ENCODE results near the gene CDK5RAP1.

Gene CDK5RAP1

DNA sequence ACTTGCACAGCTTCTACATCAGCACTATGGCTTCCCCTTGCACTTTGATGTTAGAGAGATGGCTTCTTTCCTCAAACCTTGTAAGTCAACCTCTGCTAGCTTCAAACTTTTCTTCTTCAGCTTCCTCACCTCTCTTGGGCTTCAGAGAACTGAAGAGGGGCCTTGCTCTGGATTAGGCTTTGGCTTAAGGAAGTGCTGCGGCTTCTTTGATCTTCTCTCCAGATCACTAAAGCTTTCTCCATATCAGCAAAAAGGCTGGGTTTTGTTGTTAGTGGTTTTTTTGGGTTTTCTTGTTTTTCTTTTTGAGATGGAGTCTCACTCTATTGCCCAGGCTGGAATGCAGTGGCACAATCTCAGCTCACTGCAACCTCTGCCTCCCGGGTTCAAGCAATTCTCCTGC, 24.0 kb downstream of the CDK5RAP1 start:
- H3K23ac ChIP-seq (ENCODE audit: low read length in 2 of 2): no peak overlapping the region
- no peak overlapping the region for H3K9ac ChIP-seq (ENCODE audit: low read length)
- H2AFZ ChIP-seq (ENCODE audit: low read depth, low read length): no peak overlapping the region
- DNase-seq: no peak
- peaks cover 26 to 71% of the 10 kb centered on the region in 2 experiments for H3K36me3 ChIP-seq (ENCODE audit: control insufficient read depth in 1 of 2, insufficient read depth in 2 of 2, low read depth in 1 of 2, low read length in 2 of 2)
- H3K4me3 ChIP-seq (ENCODE audit: insufficient read depth in 1 of 2, low read depth in 1 of 2, low read length in 2 of 2): no peak overlapping the region
- H3K4me2 ChIP-seq (ENCODE audit: low read length, poor library complexity, severe bottlenecking): no peak overlapping the region
- H2AK5ac ChIP-seq (ENCODE audit: low read length, severe bottlenecking): no peak overlapping the region
- H3K9me3 ChIP-seq (ENCODE audit: control insufficient read depth, low read length): no peaks in the 10 kb centered on the region
- H3K4ac ChIP-seq (ENCODE audit: low read depth in 1 of 2, low read length in 2 of 2): no peak overlapping the region
- H3K27me3 ChIP-seq (ENCODE audit: control insufficient read depth in 1 of 2, insufficient read depth in 1 of 2, low read length in 2 of 2): no peaks in the 10 kb centered on the region
- no peak overlapping the region for H3K18ac ChIP-seq (ENCODE audit: low read depth in 1 of 2, low read length in 2 of 2)
- 100% methylated on average over 1 of the region's 2 CpGs for WGBS
- no peak overlapping the region for H2BK5ac ChIP-seq (ENCODE audit: low read depth, low read length, poor library complexity, severe bottlenecking)
- H3K4me1 ChIP-seq (ENCODE audit: control insufficient read depth, insufficient read depth, low read depth, low read length): peaks cover 5% of the 10 kb centered on the region
- H2BK12ac ChIP-seq (ENCODE audit: low read length in 2 of 2): no peak overlapping the region
- H2BK120ac ChIP-seq (ENCODE audit: low read depth, low read length): no peak overlapping the region
- no peak overlapping the region for H3K14ac ChIP-seq (ENCODE audit: low read length in 2 of 2)
- no peak overlapping the region for H4K91ac ChIP-seq (ENCODE audit: low read length)
- H3K79me1 ChIP-seq (replicated peaks; ENCODE audit: low read length, poor library complexity, severe bottlenecking): no peaks in the 10 kb centered on the region
- H3K27ac ChIP-seq (ENCODE audit: low read length, poor library complexity, severe bottlenecking): no peak overlapping the region
- H2BK15ac ChIP-seq (ENCODE audit: low read depth, poor library complexity, severe bottlenecking): no peak overlapping the region
- no peak overlapping the region for H4K8ac ChIP-seq (ENCODE audit: low read length)

DNA sequence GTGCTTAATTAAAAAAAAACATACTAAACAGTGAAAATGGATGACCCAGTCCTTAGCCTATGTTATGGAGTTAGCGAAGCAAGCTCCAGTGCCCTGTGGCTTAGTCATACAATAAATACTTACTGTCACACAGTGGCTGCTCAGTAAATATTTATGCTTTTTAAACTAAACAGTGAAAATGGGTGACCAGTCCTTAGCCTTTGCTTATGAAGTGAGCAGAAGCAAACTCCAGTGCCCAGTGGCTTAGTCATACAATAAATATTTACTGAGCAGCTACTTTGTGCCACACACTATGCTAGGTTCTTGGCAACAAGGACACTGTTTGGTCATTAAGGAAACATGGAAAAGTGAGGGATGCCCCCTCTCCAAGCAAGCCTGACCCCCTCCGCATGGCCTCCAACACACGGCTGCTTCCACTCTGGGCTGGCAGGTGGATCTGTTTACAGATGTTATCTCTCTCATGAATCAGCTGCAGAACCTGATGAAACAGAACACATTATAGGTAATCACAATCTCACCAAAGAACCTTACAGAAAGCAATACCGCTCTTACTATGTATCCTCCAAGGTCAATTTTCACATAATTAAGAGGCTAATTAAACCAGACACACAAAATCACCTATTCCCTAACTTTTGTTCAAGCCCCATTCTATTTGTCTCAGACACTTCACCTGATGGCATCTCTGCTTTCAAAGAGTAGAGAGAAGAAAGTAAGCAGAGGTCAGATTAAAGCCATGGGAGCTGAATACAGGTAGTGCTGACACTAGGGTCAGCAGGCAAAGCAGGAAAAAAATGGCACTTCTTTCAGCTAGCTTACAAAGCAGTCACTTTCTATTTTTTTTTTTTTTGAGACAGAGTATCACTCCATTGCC, 27.3 kb downstream of the CDK5RAP1 start:
- Histone ChIP-seq H2BK5ac (ENCODE audit: low read depth, low read length, poor library complexity, severe bottlenecking) (no peak overlapping the region), H3K4me3 (ENCODE audit: insufficient read depth in 1 of 2, low read depth in 1 of 2, low read length in 2 of 2) (no peak overlapping the region), H3K18ac (ENCODE audit: low read depth in 1 of 2, low read length in 2 of 2) (no peak overlapping the region), H3K23ac (ENCODE audit: low read length in 2 of 2) (no peak overlapping the region), H3K9me3 (ENCODE audit: control insufficient read depth, low read length) (no peaks in the 10 kb centered on the region), H4K8ac (ENCODE audit: low read length) (no peak overlapping the region), H2BK15ac (ENCODE audit: low read depth, poor library complexity, severe bottlenecking) (no peak overlapping the region), H3K4ac (ENCODE audit: low read depth in 1 of 2, low read length in 2 of 2) (no peak overlapping the region), H3K27me3 (ENCODE audit: control insufficient read depth in 1 of 2, insufficient read depth in 1 of 2, low read length in 2 of 2) (no peaks in the 10 kb centered on the region), H4K91ac (ENCODE audit: low read length) (no peak overlapping the region), H3K27ac (ENCODE audit: low read length, poor library complexity, severe bottlenecking) (no peak overlapping the region), H3K79me1 (replicated peaks; ENCODE audit: low read length, poor library complexity, severe bottlenecking) (no peaks in the 10 kb centered on the region), H2AFZ (ENCODE audit: low read depth, low read length) (no peak overlapping the region), H3K4me1 (ENCODE audit: control insufficient read depth, insufficient read depth, low read depth, low read length) (peaks cover 13% of the 10 kb centered on the region), H3K14ac (ENCODE audit: low read length in 2 of 2) (no peak overlapping the region), H3K36me3 (ENCODE audit: control insufficient read depth in 1 of 2, insufficient read depth in 2 of 2, low read depth in 1 of 2, low read length in 2 of 2) (peaks cover 15 to 71% of the 10 kb centered on the region in 2 experiments), H2AK5ac (ENCODE audit: low read length, severe bottlenecking) (no peak overlapping the region), H2BK12ac (ENCODE audit: low read length in 2 of 2) (peak overlapping the region in 1 of 2 experiments; percentile 69), H3K9ac (ENCODE audit: low read length) (no peak overlapping the region), H2BK120ac (ENCODE audit: low read depth, low read length) (no peak overlapping the region), H3K4me2 (ENCODE audit: low read length, poor library complexity, severe bottlenecking) (no peak overlapping the region)
- peak; percentile 97 for DNase-seq
- WGBS: 22% methylated on average over 4 of the region's 4 CpGs

DNA sequence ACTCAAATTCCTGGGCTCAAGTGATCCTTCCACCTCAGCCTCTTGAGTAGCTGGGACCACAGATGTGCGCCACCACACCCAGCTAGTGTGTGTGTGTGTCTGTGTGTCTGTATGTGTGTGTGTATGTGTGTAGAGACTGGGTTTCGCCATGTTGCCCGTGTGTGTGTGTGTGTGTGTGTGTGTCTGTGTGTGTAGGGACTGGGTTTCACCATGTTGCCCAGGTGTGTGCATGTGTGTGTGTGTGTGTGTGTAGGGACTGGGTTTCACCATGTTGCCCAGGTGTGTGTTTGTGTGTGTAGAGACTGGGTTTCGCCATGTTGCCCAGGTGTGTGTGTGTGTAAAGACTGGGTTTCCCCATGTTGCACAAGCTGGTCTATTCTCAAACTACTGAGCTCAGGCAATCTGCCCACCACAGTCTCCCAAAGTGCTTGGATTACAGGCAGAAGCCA, 28.3 kb downstream of the CDK5RAP1 start:
- Histone ChIP-seq H3K36me3 (ENCODE audit: control insufficient read depth in 1 of 2, insufficient read depth in 2 of 2, low read depth in 1 of 2, low read length in 2 of 2) (peaks cover 10 to 64% of the 10 kb centered on the region in 2 experiments), H2BK120ac (ENCODE audit: low read depth, low read length) (no peak overlapping the region), H3K18ac (ENCODE audit: low read depth in 1 of 2, low read length in 2 of 2) (peak overlapping the region; percentile 87 to 92), H2AK5ac (ENCODE audit: low read length, severe bottlenecking) (peak overlapping the region; percentile 6), H3K27me3 (ENCODE audit: control insufficient read depth in 1 of 2, insufficient read depth in 1 of 2, low read length in 2 of 2) (no peaks in the 10 kb centered on the region), H4K8ac (ENCODE audit: low read length) (peak overlapping the region; percentile 86), H3K9ac (ENCODE audit: low read length) (no peak overlapping the region), H3K14ac (ENCODE audit: low read length in 2 of 2) (peak overlapping the region in 1 of 2 experiments; percentile 68), H3K23ac (ENCODE audit: low read length in 2 of 2) (peak overlapping the region in 1 of 2 experiments; percentile 93), H3K4ac (ENCODE audit: low read depth in 1 of 2, low read length in 2 of 2) (peak overlapping the region; percentile 9 to 73), H2AFZ (ENCODE audit: low read depth, low read length) (no peak overlapping the region), H3K4me1 (ENCODE audit: control insufficient read depth, insufficient read depth, low read depth, low read length) (peaks cover 13% of the 10 kb centered on the region), H3K4me3 (ENCODE audit: insufficient read depth in 1 of 2, low read depth in 1 of 2, low read length in 2 of 2) (no peak overlapping the region), H3K79me1 (replicated peaks; ENCODE audit: low read length, poor library complexity, severe bottlenecking) (no peaks in the 10 kb centered on the region), H4K91ac (ENCODE audit: low read length) (peak overlapping the region; percentile 99), H3K9me3 (ENCODE audit: control insufficient read depth, low read length) (no peaks in the 10 kb centered on the region), H2BK15ac (ENCODE audit: low read depth, poor library complexity, severe bottlenecking) (no peak overlapping the region), H3K27ac (ENCODE audit: low read length, poor library complexity, severe bottlenecking) (no peak overlapping the region), H3K4me2 (ENCODE audit: low read length, poor library complexity, severe bottlenecking) (no peak overlapping the region), H2BK5ac (ENCODE audit: low read depth, low read length, poor library complexity, severe bottlenecking) (no peak overlapping the region), H2BK12ac (ENCODE audit: low read length in 2 of 2) (peak overlapping the region; percentile 88 to 90)
- WGBS: 92% methylated on average over 3 of the region's 4 CpGs
- peak; percentile 76 for DNase-seq

DNA sequence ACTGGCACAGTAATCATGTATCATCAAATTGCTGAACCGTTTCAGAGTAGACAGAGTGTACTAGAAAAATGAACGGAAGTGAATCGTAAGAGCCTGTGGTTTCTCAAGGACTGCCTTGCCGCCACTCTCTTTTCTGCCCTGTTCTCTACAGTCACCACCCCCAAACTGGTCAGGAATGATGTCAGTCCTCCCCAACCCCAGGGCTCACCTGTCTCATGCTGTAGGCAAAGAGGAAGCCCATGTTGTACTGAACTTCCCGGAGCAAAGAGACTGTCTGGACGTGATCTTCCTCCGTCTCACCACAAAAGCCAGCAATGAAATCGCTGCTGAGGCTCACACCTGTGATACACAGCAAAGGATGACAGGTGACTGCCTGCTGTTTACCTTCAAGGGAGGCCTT, 31.0 kb downstream of the CDK5RAP1 start:
- no peak overlapping the region for H2BK15ac ChIP-seq (ENCODE audit: low read depth, poor library complexity, severe bottlenecking)
- no peak overlapping the region for H3K23ac ChIP-seq (ENCODE audit: low read length in 2 of 2)
- WGBS: 87% methylated on average over 8 of the region's 8 CpGs
- no peak for DNase-seq
- no peak overlapping the region for H2BK120ac ChIP-seq (ENCODE audit: low read depth, low read length)
- H4K8ac ChIP-seq (ENCODE audit: low read length): no peak overlapping the region
- H3K14ac ChIP-seq (ENCODE audit: low read length in 2 of 2): no peak overlapping the region
- H3K4me1 ChIP-seq (ENCODE audit: control insufficient read depth, insufficient read depth, low read depth, low read length): peaks cover 13% of the 10 kb centered on the region
- no peak overlapping the region for H3K4me3 ChIP-seq (ENCODE audit: insufficient read depth in 1 of 2, low read depth in 1 of 2, low read length in 2 of 2)
- no peak overlapping the region for H2AK5ac ChIP-seq (ENCODE audit: low read length, severe bottlenecking)
- no peak overlapping the region for H4K91ac ChIP-seq (ENCODE audit: low read length)
- H3K9ac ChIP-seq (ENCODE audit: low read length): no peak overlapping the region
- H2BK12ac ChIP-seq (ENCODE audit: low read length in 2 of 2): no peak overlapping the region
- peaks cover 8 to 75% of the 10 kb centered on the region in 2 experiments for H3K36me3 ChIP-seq (ENCODE audit: control insufficient read depth in 1 of 2, insufficient read depth in 2 of 2, low read depth in 1 of 2, low read length in 2 of 2)
- no peak overlapping the region for H3K4ac ChIP-seq (ENCODE audit: low read depth in 1 of 2, low read length in 2 of 2)
- no peak overlapping the region for H3K4me2 ChIP-seq (ENCODE audit: low read length, poor library complexity, severe bottlenecking)
- H3K79me1 ChIP-seq (replicated peaks; ENCODE audit: low read length, poor library complexity, severe bottlenecking): no peaks in the 10 kb centered on the region
- peak overlapping the region in 1 of 2 experiments; percentile 6 for H3K18ac ChIP-seq (ENCODE audit: low read depth in 1 of 2, low read length in 2 of 2)
- H2AFZ ChIP-seq (ENCODE audit: low read depth, low read length): no peak overlapping the region
- H2BK5ac ChIP-seq (ENCODE audit: low read depth, low read length, poor library complexity, severe bottlenecking): no peak overlapping the region
- peak overlapping the region; percentile 2 for H3K27ac ChIP-seq (ENCODE audit: low read length, poor library complexity, severe bottlenecking)
- no peaks in the 10 kb centered on the region for H3K27me3 ChIP-seq (ENCODE audit: control insufficient read depth in 1 of 2, insufficient read depth in 1 of 2, low read length in 2 of 2)
- H3K9me3 ChIP-seq (ENCODE audit: control insufficient read depth, low read length): no peaks in the 10 kb centered on the region
